ENCODE data around the gene CPA1. TPM values are rescaled to one million over a fixed set of nuclear protein-coding genes. Genes with fewer than 3 reads are reported as not detected.

CPA1 gene
- total RNA-seq, 1 experiment from 2014 or later: not detected

DNA sequence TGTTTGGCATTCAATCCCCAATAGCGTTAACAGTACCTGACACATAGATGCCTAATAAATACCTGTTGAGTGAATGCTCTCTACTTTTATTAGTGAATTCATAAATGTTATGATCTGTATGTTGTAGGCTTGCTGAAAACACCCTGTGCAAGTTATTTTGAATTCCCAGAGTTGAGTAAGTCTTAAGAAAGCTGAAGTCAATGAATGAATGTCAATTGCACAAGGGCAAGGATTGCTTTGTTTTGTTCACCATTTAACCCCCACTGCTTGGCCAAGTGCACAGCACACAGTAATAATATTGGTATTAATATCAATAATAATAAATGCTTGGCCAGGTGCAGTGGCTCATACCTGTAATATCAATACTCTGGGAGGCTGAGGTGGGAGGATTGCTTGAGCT lies 10.2 kb downstream of the CPA1 start:
- no peak overlapping the region for H3K4me3 ChIP-seq (ENCODE audit: low read length)
- no peak overlapping the region for H2AFZ ChIP-seq (ENCODE audit: low read length)
- no peaks in the 10 kb centered on the region for H4K20me1 ChIP-seq (ENCODE audit: insufficient read depth, low read depth, low read length)
- no peak overlapping the region for H3K4me2 ChIP-seq (ENCODE audit: low read depth, low read length, poor library complexity, severe bottlenecking)
- no peak overlapping the region for H3K27ac ChIP-seq (ENCODE audit: low read length)
- no peaks in the 10 kb centered on the region for H3K79me2 ChIP-seq (ENCODE audit: low read length)
- no peaks in the 10 kb centered on the region for H3K27me3 ChIP-seq (ENCODE audit: low read length)
- H3K9me2 ChIP-seq (replicated peaks; ENCODE audit: insufficient read depth, low read length): no peaks in the 10 kb centered on the region
- DNase-seq: no peak
- no peaks in the 10 kb centered on the region for H3K4me1 ChIP-seq (ENCODE audit: low read length)
- H3K36me3 ChIP-seq (ENCODE audit: insufficient read depth, low read length): no peaks in the 10 kb centered on the region
- H3K9me3 ChIP-seq (ENCODE audit: low read length): no peaks in the 10 kb centered on the region
- H3K9ac ChIP-seq (ENCODE audit: low read length): no peak overlapping the region

DNA sequence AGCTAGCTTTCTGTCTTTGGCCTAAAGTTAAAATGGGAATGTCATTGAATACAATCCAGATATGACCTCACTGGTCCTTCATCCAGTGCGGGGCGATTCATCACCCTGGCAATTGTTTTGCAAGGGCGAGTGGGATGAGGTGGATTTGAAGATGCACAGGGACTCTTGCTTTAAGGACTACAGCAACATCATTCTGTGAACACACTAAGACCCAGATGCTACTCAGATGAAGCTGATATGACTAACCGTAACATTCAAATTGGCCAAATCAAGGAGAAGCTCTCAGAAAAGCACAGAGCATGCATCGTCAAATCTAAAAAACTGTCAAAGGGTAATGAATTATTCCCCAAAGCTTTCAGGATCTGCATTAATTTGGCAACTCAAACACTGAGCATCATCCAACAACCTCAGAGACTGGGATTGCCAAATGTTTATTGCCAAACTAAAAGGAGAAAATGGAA lies 12.8 kb downstream of the CPA1 start:
- no peak for DNase-seq
- H3K79me2 ChIP-seq (ENCODE audit: low read length): no peaks in the 10 kb centered on the region
- H3K27me3 ChIP-seq (ENCODE audit: low read length): no peaks in the 10 kb centered on the region
- H3K4me1 ChIP-seq (ENCODE audit: low read length): no peaks in the 10 kb centered on the region
- no peaks in the 10 kb centered on the region for H3K36me3 ChIP-seq (ENCODE audit: insufficient read depth, low read length)
- no peak overlapping the region for H3K4me2 ChIP-seq (ENCODE audit: low read depth, low read length, poor library complexity, severe bottlenecking)
- no peaks in the 10 kb centered on the region for H3K9me3 ChIP-seq (ENCODE audit: low read length)
- no peak overlapping the region for H3K9ac ChIP-seq (ENCODE audit: low read length)
- no peaks in the 10 kb centered on the region for H4K20me1 ChIP-seq (ENCODE audit: insufficient read depth, low read depth, low read length)
- no peaks in the 10 kb centered on the region for H3K9me2 ChIP-seq (replicated peaks; ENCODE audit: insufficient read depth, low read length)
- H3K27ac ChIP-seq (ENCODE audit: low read length): no peak overlapping the region
- H3K4me3 ChIP-seq (ENCODE audit: low read length): no peak overlapping the region
- no peak overlapping the region for H2AFZ ChIP-seq (ENCODE audit: low read length)

- Histone ChIP-seq H3K4me2 (ENCODE audit: low read depth, low read length, poor library complexity, severe bottlenecking) (no peak overlapping the region), H3K4me1 (ENCODE audit: low read length) (0 out of 2 replicates have a peak, but pooled peaks cover 2% of the 10 kb centered on the region), H3K9me3 (ENCODE audit: low read length) (no peaks in the 10 kb centered on the region), H2AFZ (ENCODE audit: low read length) (no peak overlapping the region), H4K20me1 (ENCODE audit: insufficient read depth, low read depth, low read length) (no peaks in the 10 kb centered on the region), H3K27ac (ENCODE audit: low read length) (no peak overlapping the region), H3K36me3 (ENCODE audit: insufficient read depth, low read length) (no peaks in the 10 kb centered on the region), H3K27me3 (ENCODE audit: low read length) (no peaks in the 10 kb centered on the region), H3K9me2 (replicated peaks; ENCODE audit: insufficient read depth, low read length) (no peaks in the 10 kb centered on the region), H3K4me3 (ENCODE audit: low read length) (no peak overlapping the region), H3K9ac (ENCODE audit: low read length) (no peak overlapping the region), H3K79me2 (ENCODE audit: low read length) (no peaks in the 10 kb centered on the region)
- DNase-seq: no peak
These were observed 13.6 kb downstream of the CPA1 start for GRCh38 chr7:130393841-130394411.

GRCh38 chr7:130394421-130395195 lies 14.3 kb downstream of the CPA1 start:
- H3K4me1 ChIP-seq (ENCODE audit: low read length): 0 out of 2 replicates have a peak, but pooled peaks cover 2% of the 10 kb centered on the region
- H3K9ac ChIP-seq (ENCODE audit: low read length): no peak overlapping the region
- no peaks in the 10 kb centered on the region for H3K9me2 ChIP-seq (replicated peaks; ENCODE audit: insufficient read depth, low read length)
- no peaks in the 10 kb centered on the region for H3K36me3 ChIP-seq (ENCODE audit: insufficient read depth, low read length)
- H3K79me2 ChIP-seq (ENCODE audit: low read length): no peaks in the 10 kb centered on the region
- no peaks in the 10 kb centered on the region for H3K9me3 ChIP-seq (ENCODE audit: low read length)
- no peak overlapping the region for H2AFZ ChIP-seq (ENCODE audit: low read length)
- no peak for DNase-seq
- no peaks in the 10 kb centered on the region for H3K27me3 ChIP-seq (ENCODE audit: low read length)
- H3K27ac ChIP-seq (ENCODE audit: low read length): no peak overlapping the region
- H3K4me3 ChIP-seq (ENCODE audit: low read length): no peak overlapping the region
- H4K20me1 ChIP-seq (ENCODE audit: insufficient read depth, low read depth, low read length): no peaks in the 10 kb centered on the region
- H3K4me2 ChIP-seq (ENCODE audit: low read depth, low read length, poor library complexity, severe bottlenecking): no peak overlapping the region

DNA sequence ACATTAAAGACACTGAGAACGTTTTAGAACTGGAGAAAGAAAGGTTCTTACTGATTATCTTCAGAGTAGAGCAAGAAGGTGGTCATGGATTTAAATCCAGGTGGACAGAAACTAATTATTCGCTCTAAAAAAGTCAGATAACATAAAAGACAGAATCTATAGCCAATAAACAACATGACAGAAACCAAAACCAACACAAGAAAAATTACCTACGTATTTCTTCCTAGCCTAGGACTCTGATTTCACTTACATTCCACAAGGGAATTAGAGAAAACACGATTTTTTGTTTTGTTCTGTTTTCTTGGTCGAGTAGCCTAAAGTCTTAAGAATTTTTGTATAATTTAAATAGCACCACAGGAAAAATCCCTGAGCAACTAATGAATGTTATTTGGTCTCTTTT lies 15.1 kb downstream of the CPA1 start:
- Histone ChIP-seq H2AFZ (ENCODE audit: low read length) (no peak overlapping the region), H3K9me2 (replicated peaks; ENCODE audit: insufficient read depth, low read length) (no peaks in the 10 kb centered on the region), H3K79me2 (ENCODE audit: low read length) (no peaks in the 10 kb centered on the region), H3K9me3 (ENCODE audit: low read length) (no peaks in the 10 kb centered on the region), H3K4me2 (ENCODE audit: low read depth, low read length, poor library complexity, severe bottlenecking) (no peak overlapping the region), H3K4me1 (ENCODE audit: low read length) (0 out of 2 replicates have a peak, but pooled peaks cover 2% of the 10 kb centered on the region), H3K9ac (ENCODE audit: low read length) (no peak overlapping the region), H4K20me1 (ENCODE audit: insufficient read depth, low read depth, low read length) (no peaks in the 10 kb centered on the region), H3K27ac (ENCODE audit: low read length) (no peak overlapping the region), H3K4me3 (ENCODE audit: low read length) (no peak overlapping the region), H3K27me3 (ENCODE audit: low read length) (no peaks in the 10 kb centered on the region), H3K36me3 (ENCODE audit: insufficient read depth, low read length) (no peaks in the 10 kb centered on the region)
- DNase-seq: no peak

DNA sequence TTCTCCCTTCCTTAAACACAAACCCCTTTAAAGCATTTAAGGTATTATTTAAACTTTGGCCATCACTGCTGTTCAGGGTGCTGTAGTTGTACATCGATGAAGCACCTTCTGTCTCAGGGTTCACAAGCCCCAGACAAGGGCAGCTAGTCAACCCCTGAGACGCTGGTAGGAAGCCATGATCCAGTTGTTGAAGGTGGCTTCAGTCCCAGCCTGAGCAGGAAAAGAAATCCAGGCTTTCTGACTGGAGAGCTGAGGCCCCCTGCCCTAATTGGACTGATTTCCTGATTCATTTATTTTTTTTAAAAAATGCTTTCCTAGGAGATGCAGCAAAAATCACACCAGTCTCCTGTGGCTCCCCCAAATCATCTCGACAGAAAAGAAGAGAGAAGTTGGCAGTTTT lies 15.8 kb downstream of the CPA1 start:
- H2AFZ ChIP-seq (ENCODE audit: low read length): no peak overlapping the region
- 0 out of 2 replicates have a peak, but pooled peaks cover 2% of the 10 kb centered on the region for H3K4me1 ChIP-seq (ENCODE audit: low read length)
- no peaks in the 10 kb centered on the region for H3K36me3 ChIP-seq (ENCODE audit: insufficient read depth, low read length)
- H3K27ac ChIP-seq (ENCODE audit: low read length): no peak overlapping the region
- H3K9ac ChIP-seq (ENCODE audit: low read length): no peak overlapping the region
- H3K9me3 ChIP-seq (ENCODE audit: low read length): no peaks in the 10 kb centered on the region
- H3K27me3 ChIP-seq (ENCODE audit: low read length): no peaks in the 10 kb centered on the region
- H3K4me3 ChIP-seq (ENCODE audit: low read length): no peak overlapping the region
- no peaks in the 10 kb centered on the region for H3K9me2 ChIP-seq (replicated peaks; ENCODE audit: insufficient read depth, low read length)
- no peak for DNase-seq
- H4K20me1 ChIP-seq (ENCODE audit: insufficient read depth, low read depth, low read length): no peaks in the 10 kb centered on the region
- H3K79me2 ChIP-seq (ENCODE audit: low read length): no peaks in the 10 kb centered on the region
- no peak overlapping the region for H3K4me2 ChIP-seq (ENCODE audit: low read depth, low read length, poor library complexity, severe bottlenecking)

GRCh38 chr7:130397051-130397757 lies 16.9 kb downstream of the CPA1 start:
- no peak for DNase-seq
- H3K36me3 ChIP-seq (ENCODE audit: insufficient read depth, low read length): no peaks in the 10 kb centered on the region
- H3K9ac ChIP-seq (ENCODE audit: low read length): no peak overlapping the region
- no peaks in the 10 kb centered on the region for H4K20me1 ChIP-seq (ENCODE audit: insufficient read depth, low read depth, low read length)
- no peak overlapping the region for H2AFZ ChIP-seq (ENCODE audit: low read length)
- no peaks in the 10 kb centered on the region for H3K9me2 ChIP-seq (replicated peaks; ENCODE audit: insufficient read depth, low read length)
- H3K4me1 ChIP-seq (ENCODE audit: low read length): 0 out of 2 replicates have a peak, but pooled peaks cover 2% of the 10 kb centered on the region
- H3K27me3 ChIP-seq (ENCODE audit: low read length): no peaks in the 10 kb centered on the region
- H3K27ac ChIP-seq (ENCODE audit: low read length): no peak overlapping the region
- H3K9me3 ChIP-seq (ENCODE audit: low read length): no peaks in the 10 kb centered on the region
- no peaks in the 10 kb centered on the region for H3K79me2 ChIP-seq (ENCODE audit: low read length)
- no peak overlapping the region for H3K4me3 ChIP-seq (ENCODE audit: low read length)
- H3K4me2 ChIP-seq (ENCODE audit: low read depth, low read length, poor library complexity, severe bottlenecking): no peak overlapping the region

GRCh38 chr7:130397758-130398073 lies 17.4 kb downstream of the CPA1 start:
- no peaks in the 10 kb centered on the region for H3K27me3 ChIP-seq (ENCODE audit: low read length)
- H3K9me2 ChIP-seq (replicated peaks; ENCODE audit: insufficient read depth, low read length): no peaks in the 10 kb centered on the region
- no peaks in the 10 kb centered on the region for H4K20me1 ChIP-seq (ENCODE audit: insufficient read depth, low read depth, low read length)
- DNase-seq: no peak
- no peaks in the 10 kb centered on the region for H3K36me3 ChIP-seq (ENCODE audit: insufficient read depth, low read length)
- no peaks in the 10 kb centered on the region for H3K79me2 ChIP-seq (ENCODE audit: low read length)
- H2AFZ ChIP-seq (ENCODE audit: low read length): no peak overlapping the region
- no peak overlapping the region for H3K9ac ChIP-seq (ENCODE audit: low read length)
- no peak overlapping the region for H3K4me2 ChIP-seq (ENCODE audit: low read depth, low read length, poor library complexity, severe bottlenecking)
- H3K9me3 ChIP-seq (ENCODE audit: low read length): no peaks in the 10 kb centered on the region
- no peak overlapping the region for H3K4me3 ChIP-seq (ENCODE audit: low read length)
- 0 out of 2 replicates have a peak, but pooled peaks cover 2% of the 10 kb centered on the region for H3K4me1 ChIP-seq (ENCODE audit: low read length)
- no peak overlapping the region for H3K27ac ChIP-seq (ENCODE audit: low read length)
